ENCODE results near the gene CDC14B.
A peak's percentile ranks its signal among the peaks of the same experiment; 100 is the strongest.
"Not testable (repeated sequence)": the region's sequence is repeated elsewhere in the genome, so short reads cannot be mapped to it uniquely, and the experiment has no call there.

CDC14B gene

DNA sequence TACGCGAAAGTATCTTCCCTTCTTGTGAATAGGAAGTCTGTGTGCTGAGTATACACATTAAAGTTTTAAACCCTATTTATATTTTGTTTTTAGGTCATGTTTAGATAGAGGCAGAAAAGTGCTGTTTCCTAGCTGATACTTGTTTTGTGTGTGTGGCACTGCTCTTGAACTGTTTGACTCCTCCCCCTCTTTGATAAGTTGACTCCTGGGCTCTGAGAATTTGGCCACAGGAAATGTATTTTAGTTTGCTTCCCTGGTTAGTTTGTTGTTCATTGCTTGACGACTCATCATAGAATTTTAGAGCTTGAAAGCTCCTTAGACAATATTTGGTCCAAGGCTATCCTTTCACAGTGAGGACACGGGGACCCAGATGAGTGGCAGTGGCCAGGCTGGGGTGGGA lies 2.0 kb upstream of the CDC14B start:
- no peak for DNase-seq

DNA sequence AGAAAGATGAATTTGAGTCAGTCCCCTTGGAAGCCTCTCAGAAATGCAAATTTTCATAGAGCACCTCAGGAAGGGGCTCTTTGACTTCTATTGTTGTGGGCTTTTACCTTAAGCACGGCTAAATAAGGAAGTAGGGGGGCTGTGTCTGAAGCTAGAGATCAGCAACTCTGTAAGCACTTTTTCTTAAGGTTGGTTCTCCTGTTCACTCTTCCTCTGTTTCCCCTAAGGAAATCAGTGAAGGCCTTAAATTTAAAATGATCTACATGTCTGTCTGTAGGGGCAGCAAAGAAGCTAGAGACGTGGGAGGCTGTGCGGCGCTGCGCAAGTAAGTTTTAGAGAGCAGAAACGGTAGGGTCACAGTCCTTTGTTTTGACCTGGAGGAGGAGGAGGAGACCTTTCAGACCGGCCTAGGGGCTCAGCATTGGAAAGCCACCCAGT lies 1.2 kb upstream of the CDC14B start:
- DNase-seq: no peak

DNA sequence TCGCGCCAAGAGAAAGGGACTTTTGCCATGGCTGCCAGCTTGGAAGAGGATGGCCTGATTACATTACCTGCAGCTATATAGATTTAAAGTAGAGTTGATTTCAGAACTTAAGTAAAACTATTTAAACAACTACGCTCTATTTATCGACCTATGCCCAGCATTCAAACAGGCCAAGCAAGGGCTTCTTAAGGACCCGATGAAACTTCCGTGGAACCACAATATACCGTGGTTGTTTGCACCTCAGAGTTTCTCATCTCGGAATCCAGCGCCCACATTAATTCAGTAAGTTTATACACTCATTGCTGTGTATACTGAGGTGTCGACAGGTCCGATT lies 505 bp upstream of the CDC14B start:
- DNase-seq: no peak

DNA sequence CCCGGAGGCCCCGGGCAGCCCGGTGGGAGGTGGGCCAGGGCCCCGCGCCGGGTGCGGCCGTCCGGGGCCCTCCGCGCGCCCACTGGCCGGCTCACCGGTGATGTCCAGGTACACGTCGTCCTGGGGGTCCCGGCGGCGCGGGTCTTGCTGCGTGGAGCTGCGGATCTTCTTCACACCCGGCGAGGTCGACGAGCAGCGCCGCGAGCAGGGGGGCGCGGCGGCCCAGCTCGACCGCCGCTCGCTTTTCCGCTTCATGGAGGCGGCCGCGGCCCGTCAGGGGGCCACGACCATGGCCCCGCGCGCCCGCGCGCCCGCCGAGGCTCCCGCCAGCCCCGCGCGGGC lies 548 bp downstream of the CDC14B start:
- DNase-seq: no peak

DNA sequence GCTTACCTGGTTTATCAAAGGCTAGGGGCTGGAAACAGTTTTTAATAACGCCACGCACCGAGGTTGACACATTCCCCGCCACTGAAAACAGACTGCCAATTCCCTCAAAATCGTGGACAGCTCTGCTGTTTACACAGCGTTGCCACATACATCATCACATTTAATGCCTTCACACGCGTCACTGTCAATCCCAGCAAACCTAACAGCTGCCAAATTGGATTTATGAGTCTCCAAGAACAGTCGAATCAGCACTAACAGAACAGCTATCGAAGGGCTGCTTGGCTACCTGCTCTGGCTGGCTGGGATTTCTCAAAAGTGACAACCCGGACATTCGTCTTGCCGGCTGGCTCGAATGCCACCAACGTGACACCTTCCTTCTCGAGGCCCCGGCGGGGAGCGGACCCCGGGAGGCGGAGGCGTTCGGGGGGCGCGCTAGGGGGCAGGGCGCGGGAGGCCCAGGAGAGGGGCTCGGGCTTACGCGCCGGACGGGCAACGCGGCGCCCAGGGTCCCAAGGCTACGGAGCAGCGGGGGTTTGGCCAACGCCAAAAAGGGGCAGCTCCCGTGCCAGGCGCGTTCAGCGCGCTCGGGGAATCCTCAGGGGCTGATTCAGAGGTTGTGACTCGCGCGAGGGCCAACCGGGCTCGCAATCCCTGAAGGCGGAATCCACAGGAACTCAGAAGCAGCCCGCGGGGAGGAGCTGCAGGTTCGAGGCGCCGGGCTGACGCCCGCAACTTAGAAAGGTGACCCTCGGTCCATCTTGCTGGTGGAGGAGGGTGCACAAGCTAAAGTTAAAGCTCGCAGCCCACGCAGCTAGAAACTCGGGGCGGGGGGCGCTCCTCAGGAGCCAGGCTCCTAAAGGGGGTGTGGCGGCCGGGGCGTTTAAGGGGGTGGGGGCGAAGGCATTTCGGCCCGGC lies 1.2 kb downstream of the CDC14B start:
- peak in 1 of 2 experiments; percentile 22 for DNase-seq

DNA sequence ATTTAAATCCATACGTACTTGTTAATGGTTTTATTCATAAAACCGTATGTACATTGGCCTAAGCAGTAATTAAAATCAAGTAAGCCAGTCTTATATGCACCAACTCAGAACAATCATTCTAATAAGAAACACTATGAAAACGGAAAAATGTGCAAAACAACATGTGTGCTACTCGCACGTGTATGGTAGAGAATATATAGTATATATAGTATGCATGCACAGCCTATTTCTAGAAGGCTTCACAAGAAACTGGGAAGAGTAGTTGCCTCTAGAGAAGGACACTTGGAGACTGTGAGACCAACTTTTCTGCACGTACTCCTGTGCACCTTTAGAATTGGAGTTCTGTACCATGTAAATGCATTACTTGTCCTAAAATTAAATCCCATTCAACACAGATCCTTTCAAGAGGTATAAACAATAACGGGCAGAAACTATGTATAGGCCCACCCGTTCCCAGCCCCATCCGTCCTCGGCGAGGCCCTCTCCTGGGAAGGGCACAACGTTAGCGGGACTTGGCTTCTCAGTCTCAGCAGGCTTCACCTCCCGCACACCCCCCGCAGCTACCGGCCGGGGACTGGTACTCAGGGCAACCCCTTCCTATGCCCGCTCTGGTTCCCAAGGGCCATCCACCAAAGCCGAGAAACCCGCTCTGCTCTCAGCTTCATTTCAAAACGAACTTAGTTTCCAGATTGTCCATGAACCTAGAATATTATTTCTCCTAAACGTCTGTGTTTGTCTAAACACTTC lies 2.0 kb downstream of the CDC14B start:
- DNase-seq: no peak

DNA sequence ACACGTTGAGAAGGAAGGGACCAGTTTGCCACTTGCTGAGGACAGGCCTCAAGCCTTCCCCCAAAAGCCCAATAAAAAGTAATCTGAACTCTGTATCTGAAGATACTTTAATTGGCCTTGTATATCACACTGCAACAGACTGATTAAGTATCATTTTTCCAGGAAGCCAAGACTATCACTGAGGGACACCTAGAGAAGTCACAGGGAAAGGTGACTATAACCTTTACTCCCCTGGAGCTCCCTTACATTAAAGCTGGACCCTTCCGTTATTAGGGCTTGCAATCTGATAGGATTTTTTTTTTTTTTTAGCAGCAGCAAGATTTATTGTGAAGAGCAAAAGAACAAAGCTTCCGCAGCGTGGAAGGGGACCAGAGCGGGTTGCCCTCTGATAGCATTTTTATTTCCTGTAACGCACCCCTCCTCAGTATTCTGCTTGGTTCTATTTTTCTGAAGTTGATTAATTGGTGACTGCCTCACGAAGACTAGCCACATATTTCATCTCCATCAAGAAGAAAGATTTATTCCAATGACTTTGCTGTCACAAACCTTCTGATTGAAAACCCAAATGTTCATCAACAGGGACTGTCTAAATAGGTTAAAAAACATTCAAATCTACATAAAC lies 2.7 kb downstream of the CDC14B start:
- DNase-seq: no peak

DNA sequence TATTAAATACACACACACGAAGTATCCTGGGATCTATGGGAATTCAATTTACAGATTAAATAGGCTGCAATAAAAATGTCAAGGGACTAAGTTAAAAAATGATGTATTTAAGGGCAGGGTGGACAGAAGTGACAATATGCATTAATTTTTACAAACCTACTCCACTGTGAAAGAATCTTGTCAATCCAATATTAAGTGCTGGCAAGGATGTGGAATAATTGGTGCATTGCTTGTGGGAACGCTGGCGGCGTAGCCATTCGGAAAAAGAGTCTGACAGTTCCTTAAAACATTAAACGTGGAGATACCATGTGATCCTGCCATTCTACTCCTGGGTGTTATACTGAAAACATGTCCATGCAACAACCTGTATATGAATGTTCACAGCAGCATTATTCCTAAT lies 4.2 kb downstream of the CDC14B start:
- no peak for DNase-seq

DNA sequence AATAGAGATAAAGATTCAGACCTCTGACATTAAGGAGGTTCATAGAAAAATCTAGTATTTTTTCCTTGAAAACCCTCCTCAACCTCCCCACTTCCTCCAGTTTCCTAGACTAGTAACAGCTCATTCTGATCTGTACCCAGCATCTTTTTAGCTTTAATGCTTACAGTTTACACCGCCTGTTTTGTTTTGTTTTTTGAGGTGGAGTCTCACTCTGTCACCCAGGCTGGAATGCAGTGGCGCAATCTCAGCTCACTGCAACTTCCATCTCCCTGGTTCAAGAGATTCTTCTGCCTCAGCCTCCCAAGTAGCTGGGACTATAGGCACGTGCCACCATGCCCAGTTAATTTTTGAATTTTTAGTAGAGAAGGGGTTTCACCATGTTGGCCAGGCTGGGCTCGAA lies 5.0 kb downstream of the CDC14B start:
- DNase-seq: not testable (repeated sequence)

DNA sequence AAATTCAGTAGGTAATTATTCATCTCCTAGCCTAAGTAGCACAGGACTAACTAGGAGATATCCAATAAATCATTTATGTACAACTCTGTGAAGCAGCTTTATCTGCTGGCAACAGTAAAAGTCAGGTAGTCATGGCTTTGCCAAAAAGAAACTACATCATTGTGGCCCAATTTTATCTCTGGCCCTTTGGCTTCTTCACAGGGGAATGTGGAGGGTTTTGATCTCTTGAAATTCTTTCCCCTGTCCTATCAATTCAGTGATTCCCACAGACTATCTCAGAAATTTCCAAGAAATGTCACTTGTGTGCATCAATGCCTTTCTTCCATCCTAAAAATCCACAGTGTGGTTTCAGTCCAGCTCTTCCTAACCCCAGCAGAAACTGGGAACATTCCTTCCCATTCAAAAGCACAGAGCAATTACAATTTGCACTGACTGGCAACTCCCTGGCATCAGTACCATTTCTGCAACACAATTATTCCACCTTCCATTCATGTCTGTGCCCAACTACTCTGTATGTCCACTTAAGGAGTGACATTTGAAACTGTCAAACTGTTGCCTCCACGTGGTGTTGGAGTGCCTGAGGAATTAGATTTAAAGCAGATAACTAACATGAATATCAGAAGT lies 6.6 kb downstream of the CDC14B start:
- DNase-seq: no peak

DNA sequence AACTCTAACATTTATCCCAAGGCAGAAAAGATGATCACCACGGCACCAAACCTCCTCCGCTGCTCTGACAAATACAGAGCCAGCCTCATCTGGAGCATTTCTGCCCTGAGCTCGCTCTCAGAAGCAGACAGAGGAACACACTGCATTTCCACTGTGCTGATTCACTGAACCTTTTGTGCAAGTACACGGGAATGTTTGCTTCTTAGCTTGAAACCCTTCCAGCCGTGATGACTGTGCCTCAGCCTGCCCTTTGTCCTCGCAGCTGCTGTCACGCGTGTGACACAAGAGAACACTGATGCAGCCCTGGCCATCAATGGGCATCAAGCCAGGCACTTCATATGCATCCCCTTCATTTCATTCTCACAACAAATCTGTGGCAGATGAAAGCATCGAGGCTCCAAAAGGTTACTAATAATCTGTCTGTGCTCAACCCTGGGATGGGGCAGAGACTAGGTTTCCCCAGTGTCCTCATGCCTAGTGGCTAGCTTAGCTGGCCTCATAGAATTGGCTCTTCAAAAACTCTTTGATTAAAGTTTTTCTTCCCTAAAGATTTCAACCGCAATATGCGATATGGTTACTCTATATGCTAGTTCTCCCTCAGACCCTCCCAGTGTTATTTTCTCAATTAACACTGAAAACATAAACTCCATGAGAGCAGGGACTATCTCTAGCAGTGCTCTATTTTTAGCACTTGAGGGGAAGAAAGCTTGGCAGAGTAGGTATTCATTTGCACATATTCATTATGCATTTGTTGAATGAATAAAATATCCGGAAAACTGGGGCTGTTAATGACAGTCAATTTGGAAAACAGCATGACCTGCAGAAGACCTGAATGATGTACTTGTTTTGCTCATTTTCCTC lies 7.3 kb downstream of the CDC14B start:
- peak; percentile 30 to 55 for DNase-seq

DNA sequence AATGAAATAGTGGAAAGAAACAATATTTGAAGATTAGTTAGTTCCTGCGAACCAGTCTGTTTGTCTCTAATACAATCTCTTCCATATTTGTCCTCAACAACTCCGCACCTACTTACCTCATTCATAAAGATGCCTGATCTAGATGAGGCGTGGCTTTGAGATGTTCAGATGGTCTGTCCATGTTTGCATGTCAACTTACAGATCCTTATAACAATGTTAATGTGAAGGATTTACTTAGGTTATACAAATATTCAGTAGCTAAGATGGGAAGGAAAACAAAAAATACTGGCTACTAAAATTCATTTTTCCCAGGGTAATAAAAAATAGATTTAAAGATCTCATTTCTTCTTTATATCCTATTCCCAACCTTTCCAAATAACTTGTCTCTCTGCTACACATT lies 8.3 kb downstream of the CDC14B start:
- no peak for DNase-seq

DNA sequence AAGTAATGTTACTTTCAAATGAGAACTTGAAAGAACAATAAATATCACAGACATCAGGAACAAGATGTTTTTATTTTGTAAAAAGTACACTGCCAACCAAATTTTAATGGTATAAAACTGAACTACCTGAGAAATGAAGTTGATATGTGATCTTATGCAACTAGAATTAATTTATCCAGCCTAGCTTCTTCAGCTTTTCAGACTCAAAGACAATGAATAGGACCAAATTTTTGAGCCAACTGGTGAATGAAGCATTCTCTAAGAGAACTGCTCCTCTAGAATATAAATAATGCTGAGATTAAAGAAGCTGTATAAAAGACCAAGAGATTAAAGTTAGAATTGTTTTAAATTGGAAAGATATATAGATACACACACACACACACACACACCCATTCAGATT lies 9.9 kb downstream of the CDC14B start:
- DNase-seq: no peak

DNA sequence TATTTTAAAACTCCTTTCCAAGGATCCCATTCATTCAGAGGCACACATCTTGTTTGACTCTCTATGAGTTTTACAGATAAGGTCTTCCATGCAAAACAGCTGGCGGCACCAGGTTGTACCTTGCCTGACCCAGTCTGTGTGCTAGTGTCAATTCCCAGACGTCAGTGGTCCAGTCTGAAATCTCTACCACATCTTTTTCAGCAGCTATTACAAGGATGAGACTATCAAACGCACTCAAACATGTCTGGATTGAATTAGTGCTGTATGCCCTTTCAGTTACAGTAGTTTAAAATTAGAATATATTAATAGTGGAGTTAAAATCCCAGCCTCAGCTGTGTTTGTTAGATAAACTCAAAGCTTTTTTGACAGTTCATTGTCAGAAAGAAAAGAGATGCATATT lies 11.7 kb downstream of the CDC14B start:
- DNase-seq: no peak

DNA sequence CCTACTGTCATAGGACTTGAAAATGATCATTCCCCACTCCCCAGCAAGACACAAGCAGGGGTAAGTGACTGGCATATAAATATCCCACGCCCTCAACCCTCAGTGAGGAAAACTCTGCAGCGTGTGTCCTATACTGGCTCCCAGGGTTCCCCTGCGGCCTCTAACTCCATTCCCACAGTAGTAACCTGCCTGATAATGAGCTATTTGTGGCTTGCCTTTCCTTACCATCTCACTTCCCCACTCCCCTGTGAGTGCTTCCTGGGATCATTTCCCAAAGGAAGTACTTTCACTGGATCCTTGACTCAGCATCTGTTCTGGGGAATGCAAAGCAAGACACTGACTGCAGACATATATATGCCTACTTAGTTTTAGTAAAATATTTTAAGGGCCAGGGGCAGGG lies 14.3 kb downstream of the CDC14B start:
- DNase-seq: no peak

DNA sequence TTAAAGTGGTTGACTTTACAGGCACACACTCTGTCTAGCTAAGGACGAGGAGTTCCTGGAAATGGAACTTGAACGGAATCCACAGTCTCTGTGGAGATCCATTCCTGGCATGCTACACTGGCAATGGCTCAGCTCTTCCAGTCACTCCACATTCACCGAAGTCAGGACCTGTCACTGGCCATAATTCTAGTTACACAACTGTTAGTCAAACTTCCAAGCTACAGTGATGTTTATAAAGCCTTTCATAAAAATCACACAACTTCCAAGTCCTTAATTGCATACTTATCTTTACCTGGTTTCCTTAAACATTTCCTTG lies 15.7 kb downstream of the CDC14B start:
- DNase-seq: peak in 1 of 2 experiments; percentile 12

DNA sequence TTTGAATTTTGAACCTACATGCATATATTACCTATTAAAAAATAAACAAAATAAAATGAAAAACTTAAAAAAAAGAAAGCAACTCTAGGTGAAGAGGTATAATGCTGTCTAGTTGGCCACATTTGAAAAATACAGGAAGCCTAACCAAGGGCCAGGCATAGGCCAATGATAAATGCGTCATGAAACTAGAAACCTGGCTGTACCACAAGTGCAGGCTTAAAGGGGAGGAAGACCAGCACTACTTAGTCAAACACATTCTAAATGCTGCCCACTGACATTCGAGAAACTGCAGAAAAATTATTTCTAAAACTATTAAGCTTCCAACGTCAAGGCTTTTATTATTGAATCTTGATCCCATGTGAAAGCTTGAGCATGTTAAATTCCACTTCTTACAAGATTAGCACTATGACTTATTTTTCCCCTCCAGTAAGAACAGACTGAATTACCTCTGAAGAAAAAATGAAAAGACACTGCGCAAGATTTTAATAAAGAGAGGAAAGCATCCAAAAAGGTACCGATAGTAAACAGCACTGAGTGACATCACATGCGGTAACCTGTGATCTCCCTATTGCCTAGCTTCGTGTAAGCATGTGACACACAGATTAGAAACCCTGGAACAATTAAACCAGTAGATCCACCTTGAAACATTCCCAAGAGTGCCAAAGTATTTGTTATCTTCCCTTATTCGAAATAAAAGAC lies 16.2 kb downstream of the CDC14B start:
- no peak for DNase-seq

DNA sequence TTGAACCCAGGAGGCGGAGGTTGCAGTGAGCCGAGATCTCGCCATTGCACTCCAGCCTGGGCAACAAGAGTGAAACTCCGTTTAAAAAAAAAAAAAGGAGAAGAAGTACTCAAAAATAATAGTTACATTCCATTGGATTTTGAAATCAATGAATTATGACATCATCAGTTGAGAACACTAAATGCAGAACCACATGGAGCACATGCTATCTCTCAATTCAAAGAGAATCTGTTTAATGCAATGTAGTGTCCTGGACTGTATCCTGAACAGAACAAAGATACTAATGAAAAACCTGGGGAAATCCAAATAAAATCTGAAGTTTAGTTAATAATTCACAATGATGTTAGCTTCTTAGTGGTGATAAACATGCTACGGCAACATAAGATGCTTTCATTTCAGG lies 20.3 kb downstream of the CDC14B start:
- no peak for DNase-seq

DNA sequence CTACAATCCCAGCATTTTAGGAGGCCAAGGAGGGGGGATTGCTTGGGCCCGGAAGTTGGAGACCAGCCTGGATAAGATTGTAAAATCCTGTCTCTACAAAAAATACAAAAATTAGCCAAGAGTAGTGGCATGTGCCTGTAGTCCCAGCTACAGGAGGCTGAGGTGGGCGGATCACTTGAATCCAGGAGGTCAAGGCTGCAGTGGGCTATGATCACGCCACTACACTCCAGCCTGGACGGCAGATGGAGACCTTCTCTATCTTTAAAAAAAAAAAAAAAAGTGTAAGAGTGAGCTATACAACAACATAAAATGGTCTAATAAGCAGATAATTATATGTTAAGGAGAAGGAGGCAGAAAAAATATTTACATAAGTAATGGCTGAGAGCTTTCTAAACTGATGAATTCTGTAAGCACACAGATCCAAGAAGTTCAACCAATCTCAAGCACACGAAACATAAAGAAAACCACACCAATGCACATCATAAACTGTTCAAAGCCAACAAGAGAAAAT lies 23.0 kb downstream of the CDC14B start:
- DNase-seq: no peak

DNA sequence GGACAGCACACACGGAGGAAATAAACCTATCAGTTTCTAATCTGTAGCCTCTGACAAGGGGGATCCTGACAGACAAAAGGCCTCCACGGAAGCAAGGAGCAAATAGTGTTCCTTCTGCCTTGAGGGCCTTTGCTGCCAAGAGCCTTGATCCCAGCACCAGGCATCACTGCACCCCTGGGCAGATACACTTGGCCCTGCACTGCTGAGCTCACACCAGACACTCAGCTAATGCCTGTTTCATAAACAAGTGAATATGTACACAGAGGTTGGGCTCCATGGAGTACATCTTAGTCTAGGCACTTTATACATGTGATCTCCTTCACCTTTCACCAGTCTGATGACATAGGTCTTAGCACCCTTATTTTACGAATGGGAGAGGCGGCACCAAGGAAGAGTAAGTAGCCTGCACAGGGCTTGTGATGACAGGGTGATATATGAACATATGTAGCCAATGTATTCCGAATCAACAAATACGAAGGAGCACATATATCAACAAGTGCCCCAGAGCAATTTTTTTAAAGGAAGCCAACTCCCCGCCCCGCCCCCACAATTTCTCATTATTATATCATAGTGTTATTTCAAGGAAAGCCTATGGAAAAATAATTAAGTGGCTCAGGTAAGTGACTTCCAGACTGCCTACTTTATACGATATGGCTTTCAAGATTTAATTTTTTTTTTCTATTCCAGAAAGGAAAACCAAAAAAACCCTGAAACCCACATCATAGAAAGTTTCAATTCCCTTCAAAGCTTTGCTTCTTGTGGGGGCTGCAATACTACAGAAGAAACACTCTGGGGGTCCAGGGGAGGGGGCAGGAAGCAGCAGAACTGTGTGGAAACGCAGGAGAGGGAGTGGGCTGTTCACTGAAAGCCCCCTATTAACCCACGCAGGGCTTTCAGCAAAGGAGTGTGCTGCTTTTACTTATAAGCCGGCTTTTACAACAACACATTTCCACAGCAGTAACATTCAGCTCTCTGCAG lies 32.0 kb downstream of the CDC14B start:
- no peak for DNase-seq

DNA sequence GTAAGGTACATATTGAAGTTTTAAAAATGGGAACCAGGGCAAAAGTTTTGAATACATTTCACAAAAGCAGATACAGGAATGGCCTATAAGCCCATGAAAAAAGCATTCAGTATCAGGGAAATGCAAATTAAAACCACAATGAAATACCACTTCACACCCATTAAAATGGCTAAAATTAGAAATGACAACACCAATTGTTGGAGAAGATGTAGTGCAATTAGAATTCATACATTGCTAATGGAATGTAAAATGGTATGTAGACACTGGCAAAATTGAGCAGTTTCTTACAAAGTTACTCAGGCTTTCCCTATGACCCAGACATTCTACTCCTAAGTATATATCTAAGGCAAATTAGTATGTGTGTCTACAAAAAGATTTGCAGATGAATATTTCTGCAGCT lies 34.2 kb downstream of the CDC14B start:
- no peak for DNase-seq

Data from NCI-H446 (cell line).